ENCODE measurements around the gene WHAMM.

DNA sequence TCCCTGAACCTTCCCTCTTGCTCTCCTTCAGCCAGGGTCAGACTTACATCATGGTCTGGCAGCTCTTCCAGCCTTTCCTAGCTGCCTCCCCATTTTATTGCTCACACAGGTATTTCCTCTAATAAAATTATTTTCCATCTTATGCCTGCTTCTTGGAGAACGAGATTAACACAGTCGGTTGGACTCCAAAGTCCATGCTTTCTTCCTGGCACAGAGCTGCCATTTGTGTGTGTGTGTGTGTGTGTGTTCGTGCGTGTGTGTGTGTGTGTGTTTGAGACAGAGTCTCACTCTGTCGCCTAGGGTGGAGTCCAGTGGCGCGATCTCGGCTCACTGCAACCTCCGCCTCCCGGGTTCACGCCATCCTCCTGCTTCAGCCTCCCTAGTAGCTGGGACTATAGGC lies 19.1 kb upstream of the WHAMM start:
- TF ChIP-seq, protein P1, sequence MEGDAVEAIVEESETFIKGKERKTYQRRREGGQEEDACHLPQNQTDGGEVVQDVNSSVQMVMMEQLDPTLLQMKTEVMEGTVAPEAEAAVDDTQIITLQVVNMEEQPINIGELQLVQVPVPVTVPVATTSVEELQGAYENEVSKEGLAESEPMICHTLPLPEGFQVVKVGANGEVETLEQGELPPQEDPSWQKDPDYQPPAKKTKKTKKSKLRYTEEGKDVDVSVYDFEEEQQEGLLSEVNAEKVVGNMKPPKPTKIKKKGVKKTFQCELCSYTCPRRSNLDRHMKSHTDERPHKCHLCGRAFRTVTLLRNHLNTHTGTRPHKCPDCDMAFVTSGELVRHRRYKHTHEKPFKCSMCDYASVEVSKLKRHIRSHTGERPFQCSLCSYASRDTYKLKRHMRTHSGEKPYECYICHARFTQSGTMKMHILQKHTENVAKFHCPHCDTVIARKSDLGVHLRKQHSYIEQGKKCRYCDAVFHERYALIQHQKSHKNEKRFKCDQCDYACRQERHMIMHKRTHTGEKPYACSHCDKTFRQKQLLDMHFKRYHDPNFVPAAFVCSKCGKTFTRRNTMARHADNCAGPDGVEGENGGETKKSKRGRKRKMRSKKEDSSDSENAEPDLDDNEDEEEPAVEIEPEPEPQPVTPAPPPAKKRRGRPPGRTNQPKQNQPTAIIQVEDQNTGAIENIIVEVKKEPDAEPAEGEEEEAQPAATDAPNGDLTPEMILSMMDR (conservative IDR thresholded peaks at IDR 0.05): no peak
- no peak for TF ChIP-seq EZH2 (IDR thresholded peaks at IDR 0.05; ENCODE audit: low read depth)

Measured in PC-9 (cell line).